ENCODE measurements around the gene NPAS1.
"Not testable (repeated sequence)": the region's sequence is repeated elsewhere in the genome, so short reads cannot be mapped to it uniquely, and the experiment has no call there.

NPAS1 gene

GRCh38 chr19:47049307-47049700, 29.7 kb downstream of the NPAS1 start:
- no peak overlapping the region for H3K4me3 ChIP-seq (ENCODE audit: low read depth, low read length)
- no peak for TF ChIP-seq CTCF (IDR thresholded peaks at IDR 0.05; ENCODE audit: borderline replicate concordance, insufficient read depth, low read depth, low read length)

DNA sequence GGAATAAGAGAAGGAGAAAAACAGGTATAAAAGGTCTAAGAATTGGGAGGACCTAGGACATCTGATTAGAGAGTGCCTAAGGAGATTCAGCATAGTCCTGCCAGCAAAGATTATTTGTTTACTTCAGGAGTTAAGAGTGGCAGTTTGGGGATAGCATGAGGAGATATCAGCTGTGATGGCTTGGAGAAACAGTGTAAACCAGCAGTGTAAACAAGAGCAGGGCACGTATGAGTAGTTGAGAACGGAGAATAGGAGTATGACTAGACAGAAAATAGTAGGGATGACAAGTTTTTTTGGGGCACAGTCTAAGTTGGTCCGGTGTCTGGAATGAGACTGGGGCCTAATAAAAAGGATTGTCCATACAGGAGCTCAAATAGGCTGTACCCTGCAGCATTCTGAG, 30.9 kb downstream of the NPAS1 start:
- not testable (repeated sequence) for H3K4me3 ChIP-seq (ENCODE audit: low read depth, low read length)

DNA sequence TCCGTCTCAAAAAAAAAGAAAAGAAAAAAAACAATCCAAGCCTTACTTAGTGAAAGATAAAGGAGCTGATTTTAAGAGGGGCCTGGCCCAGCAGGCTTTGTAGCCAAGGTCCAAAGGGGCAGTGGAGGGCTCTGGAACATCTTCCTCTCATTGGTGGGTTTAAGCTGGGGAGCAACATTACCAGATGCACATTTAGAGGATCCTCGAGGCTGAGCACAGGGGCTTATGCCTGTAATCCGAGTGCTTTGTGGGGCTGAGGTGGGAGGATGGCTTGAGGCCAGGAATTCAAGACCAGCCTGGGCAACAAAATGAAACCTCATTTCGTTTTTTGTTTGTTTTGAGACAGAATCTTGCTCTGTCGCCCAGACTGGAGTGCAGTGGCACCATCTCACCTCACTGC, 36.8 kb downstream of the NPAS1 start:
- no peak overlapping the region for H3K4me3 ChIP-seq (ENCODE audit: low read depth, low read length)
- no peak for TF ChIP-seq CTCF (IDR thresholded peaks at IDR 0.05; ENCODE audit: borderline replicate concordance, insufficient read depth, low read depth, low read length)

DNA sequence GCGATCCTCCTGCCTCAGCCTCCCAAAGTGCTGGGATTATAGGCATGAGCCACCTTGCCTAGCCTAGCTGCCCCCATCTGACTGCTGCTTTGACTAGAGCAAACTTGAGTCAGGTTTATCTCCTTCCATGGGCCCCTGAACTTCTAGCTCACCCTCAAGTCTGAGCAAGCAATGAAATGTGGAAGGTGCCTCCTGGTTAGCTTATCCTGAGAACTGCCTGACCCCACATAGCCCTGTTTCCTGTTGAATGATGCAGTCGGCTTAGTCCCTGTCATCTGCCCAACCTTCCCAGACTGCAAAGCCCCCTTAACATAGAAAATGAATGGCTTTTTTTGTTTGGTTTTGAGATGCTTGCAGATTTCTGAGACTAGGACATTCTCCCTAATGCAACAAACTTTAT, 37.7 kb downstream of the NPAS1 start:
- H3K4me3 ChIP-seq (ENCODE audit: low read depth, low read length) = no peak overlapping the region
- no peak for TF ChIP-seq CTCF (IDR thresholded peaks at IDR 0.05; ENCODE audit: borderline replicate concordance, insufficient read depth, low read depth, low read length)

- H3K4me3 ChIP-seq (ENCODE audit: low read depth, low read length) = no peak overlapping the region
- no peak for TF ChIP-seq CTCF (IDR thresholded peaks at IDR 0.05; ENCODE audit: borderline replicate concordance, insufficient read depth, low read depth, low read length)
Observed at GRCh38 chr19:47058621-47059022, 39.0 kb downstream of the NPAS1 start.

- no peak for TF ChIP-seq CTCF (IDR thresholded peaks at IDR 0.05; ENCODE audit: borderline replicate concordance, insufficient read depth, low read depth, low read length)
- no peak overlapping the region for H3K4me3 ChIP-seq (ENCODE audit: low read depth, low read length)
Observed at GRCh38 chr19:47063874-47064273, 44.2 kb downstream of the NPAS1 start.

DNA sequence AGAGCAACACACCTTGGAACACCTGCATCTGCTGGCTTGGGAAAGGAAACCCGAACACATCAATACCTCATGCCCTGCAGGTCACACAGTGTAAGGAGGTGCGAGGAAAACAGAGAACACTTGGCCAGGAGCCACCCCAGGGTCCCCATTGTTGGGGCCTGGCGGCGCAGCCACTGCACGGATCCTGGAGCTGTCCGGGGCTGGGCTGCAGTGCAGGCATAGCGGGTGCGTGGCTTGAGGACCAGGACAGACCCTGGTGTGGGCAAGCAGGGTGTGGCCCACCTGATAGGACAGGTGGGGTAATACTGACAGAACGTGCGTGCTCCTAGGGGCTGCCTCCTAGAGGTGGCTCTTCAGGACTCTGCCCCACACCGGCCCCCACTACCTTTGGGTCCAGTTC, 45.6 kb downstream of the NPAS1 start:
- no peak for TF ChIP-seq CTCF (IDR thresholded peaks at IDR 0.05; ENCODE audit: borderline replicate concordance, insufficient read depth, low read depth, low read length)
- no peak overlapping the region for H3K4me3 ChIP-seq (ENCODE audit: low read depth, low read length)

All from GM12875 (cell line).